WTC11 (cell line): ENCODE measurements around the gene RAMP3.

ENCODE experiments used
- FOXJ3 ChIP-seq: sonication (generic); formaldehyde crosslinking; IDR thresholded peaks from 2 replicates; pipeline ENCODE4 v1.9.0; 2021; ENCODE audit warnings: missing genetic modification reagents, mild to moderate bottlenecking, borderline replicate concordance
- FOXP1 ChIP-seq: sonication (generic); formaldehyde crosslinking; IDR thresholded peaks from 2 replicates; pipeline ENCODE4 v1.8.0; 2022; ENCODE audit warnings: missing genetic modification reagents, mild to moderate bottlenecking, moderate library complexity, borderline replicate concordance
- NR2C2 ChIP-seq: sonication (generic); formaldehyde crosslinking; IDR thresholded peaks from 2 replicates; pipeline ENCODE4 v1.8.0; 2022; ENCODE audit warnings: mild to moderate bottlenecking, missing genetic modification reagents
- TEAD4 ChIP-seq: sonication (generic); formaldehyde crosslinking; IDR thresholded peaks from 2 replicates; pipeline ENCODE4 v1.8.0; 2022; ENCODE audit warnings: mild to moderate bottlenecking, missing genetic modification reagents
- ZNF121 ChIP-seq: sonication (generic); formaldehyde crosslinking; IDR thresholded peaks from 2 replicates; pipeline ENCODE4 v1.8.0; 2023; ENCODE audit warnings: missing genetic modification reagents
- TF ChIP-seq, protein P1 (sequence below): fragments of 200-600 bp; IDR thresholded peaks from 2 replicates; pipeline ENCODE4 v1.8.0; 2022; ENCODE audit warnings: antibody characterized with exemption
- TF ChIP-seq, protein P2 (sequence below): sonication (generic); formaldehyde crosslinking; IDR thresholded peaks from 2 replicates; pipeline ENCODE4 v1.8.1; 2022; ENCODE audit warnings: mild to moderate bottlenecking, missing genetic modification reagents, moderate library complexity, borderline replicate concordance
- TF ChIP-seq, protein P3 (sequence below): sonication (generic); formaldehyde crosslinking; IDR thresholded peaks from 2 replicates; pipeline ENCODE4 v1.8.1; 2022; ENCODE audit warnings: low read depth, missing genetic modification reagents, borderline replicate concordance
- TF ChIP-seq, protein P4 (sequence below): sonication (generic); formaldehyde crosslinking; IDR thresholded peaks from 2 replicates; pipeline ENCODE4 v1.8.1; 2022; ENCODE audit warnings: low read depth, mild to moderate bottlenecking, moderate library complexity, missing genetic modification reagents, borderline replicate concordance
- TF ChIP-seq, protein P5 (sequence below): sonication (generic); formaldehyde crosslinking; IDR thresholded peaks from 2 replicates; pipeline ENCODE4 v1.8.1; 2023; ENCODE audit warnings: mild to moderate bottlenecking, missing genetic modification reagents, borderline replicate concordance
- TF ChIP-seq, protein P6 (sequence below): sonication (generic); formaldehyde crosslinking; IDR thresholded peaks from 2 replicates; pipeline ENCODE4 v1.8.1; 2023; ENCODE audit warnings: mild to moderate bottlenecking, missing genetic modification reagents
- TF ChIP-seq, protein P7 (sequence below): sonication (generic); formaldehyde crosslinking; IDR thresholded peaks from 2 replicates; pipeline ENCODE4 v1.8.1; 2023; ENCODE audit warnings: mild to moderate bottlenecking, missing genetic modification reagents, moderate library complexity

GRCh38 chr7:45212606-45213005, 55.0 kb downstream of the RAMP3 start:
- TF ChIP-seq, protein P1, sequence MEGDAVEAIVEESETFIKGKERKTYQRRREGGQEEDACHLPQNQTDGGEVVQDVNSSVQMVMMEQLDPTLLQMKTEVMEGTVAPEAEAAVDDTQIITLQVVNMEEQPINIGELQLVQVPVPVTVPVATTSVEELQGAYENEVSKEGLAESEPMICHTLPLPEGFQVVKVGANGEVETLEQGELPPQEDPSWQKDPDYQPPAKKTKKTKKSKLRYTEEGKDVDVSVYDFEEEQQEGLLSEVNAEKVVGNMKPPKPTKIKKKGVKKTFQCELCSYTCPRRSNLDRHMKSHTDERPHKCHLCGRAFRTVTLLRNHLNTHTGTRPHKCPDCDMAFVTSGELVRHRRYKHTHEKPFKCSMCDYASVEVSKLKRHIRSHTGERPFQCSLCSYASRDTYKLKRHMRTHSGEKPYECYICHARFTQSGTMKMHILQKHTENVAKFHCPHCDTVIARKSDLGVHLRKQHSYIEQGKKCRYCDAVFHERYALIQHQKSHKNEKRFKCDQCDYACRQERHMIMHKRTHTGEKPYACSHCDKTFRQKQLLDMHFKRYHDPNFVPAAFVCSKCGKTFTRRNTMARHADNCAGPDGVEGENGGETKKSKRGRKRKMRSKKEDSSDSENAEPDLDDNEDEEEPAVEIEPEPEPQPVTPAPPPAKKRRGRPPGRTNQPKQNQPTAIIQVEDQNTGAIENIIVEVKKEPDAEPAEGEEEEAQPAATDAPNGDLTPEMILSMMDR: no peak
- TF ChIP-seq, protein P2, sequence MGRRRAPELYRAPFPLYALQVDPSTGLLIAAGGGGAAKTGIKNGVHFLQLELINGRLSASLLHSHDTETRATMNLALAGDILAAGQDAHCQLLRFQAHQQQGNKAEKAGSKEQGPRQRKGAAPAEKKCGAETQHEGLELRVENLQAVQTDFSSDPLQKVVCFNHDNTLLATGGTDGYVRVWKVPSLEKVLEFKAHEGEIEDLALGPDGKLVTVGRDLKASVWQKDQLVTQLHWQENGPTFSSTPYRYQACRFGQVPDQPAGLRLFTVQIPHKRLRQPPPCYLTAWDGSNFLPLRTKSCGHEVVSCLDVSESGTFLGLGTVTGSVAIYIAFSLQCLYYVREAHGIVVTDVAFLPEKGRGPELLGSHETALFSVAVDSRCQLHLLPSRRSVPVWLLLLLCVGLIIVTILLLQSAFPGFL (CRISPR knock-in tag): no peak
- TF ChIP-seq FOXJ3 (no peak), FOXP1 (no peak), NR2C2 (CRISPR knock-in tag) (no peak), TEAD4 (CRISPR knock-in tag) (no peak), ZNF121 (no peak)
- TF ChIP-seq, protein P3, sequence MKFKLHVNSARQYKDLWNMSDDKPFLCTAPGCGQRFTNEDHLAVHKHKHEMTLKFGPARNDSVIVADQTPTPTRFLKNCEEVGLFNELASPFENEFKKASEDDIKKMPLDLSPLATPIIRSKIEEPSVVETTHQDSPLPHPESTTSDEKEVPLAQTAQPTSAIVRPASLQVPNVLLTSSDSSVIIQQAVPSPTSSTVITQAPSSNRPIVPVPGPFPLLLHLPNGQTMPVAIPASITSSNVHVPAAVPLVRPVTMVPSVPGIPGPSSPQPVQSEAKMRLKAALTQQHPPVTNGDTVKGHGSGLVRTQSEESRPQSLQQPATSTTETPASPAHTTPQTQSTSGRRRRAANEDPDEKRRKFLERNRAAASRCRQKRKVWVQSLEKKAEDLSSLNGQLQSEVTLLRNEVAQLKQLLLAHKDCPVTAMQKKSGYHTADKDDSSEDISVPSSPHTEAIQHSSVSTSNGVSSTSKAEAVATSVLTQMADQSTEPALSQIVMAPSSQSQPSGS (CRISPR knock-in tag): no peak
- TF ChIP-seq, protein P4, sequence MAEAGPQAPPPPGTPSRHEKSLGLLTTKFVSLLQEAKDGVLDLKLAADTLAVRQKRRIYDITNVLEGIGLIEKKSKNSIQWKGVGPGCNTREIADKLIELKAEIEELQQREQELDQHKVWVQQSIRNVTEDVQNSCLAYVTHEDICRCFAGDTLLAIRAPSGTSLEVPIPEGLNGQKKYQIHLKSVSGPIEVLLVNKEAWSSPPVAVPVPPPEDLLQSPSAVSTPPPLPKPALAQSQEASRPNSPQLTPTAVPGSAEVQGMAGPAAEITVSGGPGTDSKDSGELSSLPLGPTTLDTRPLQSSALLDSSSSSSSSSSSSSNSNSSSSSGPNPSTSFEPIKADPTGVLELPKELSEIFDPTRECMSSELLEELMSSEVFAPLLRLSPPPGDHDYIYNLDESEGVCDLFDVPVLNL (CRISPR knock-in tag): no peak
- TF ChIP-seq, protein P5, sequence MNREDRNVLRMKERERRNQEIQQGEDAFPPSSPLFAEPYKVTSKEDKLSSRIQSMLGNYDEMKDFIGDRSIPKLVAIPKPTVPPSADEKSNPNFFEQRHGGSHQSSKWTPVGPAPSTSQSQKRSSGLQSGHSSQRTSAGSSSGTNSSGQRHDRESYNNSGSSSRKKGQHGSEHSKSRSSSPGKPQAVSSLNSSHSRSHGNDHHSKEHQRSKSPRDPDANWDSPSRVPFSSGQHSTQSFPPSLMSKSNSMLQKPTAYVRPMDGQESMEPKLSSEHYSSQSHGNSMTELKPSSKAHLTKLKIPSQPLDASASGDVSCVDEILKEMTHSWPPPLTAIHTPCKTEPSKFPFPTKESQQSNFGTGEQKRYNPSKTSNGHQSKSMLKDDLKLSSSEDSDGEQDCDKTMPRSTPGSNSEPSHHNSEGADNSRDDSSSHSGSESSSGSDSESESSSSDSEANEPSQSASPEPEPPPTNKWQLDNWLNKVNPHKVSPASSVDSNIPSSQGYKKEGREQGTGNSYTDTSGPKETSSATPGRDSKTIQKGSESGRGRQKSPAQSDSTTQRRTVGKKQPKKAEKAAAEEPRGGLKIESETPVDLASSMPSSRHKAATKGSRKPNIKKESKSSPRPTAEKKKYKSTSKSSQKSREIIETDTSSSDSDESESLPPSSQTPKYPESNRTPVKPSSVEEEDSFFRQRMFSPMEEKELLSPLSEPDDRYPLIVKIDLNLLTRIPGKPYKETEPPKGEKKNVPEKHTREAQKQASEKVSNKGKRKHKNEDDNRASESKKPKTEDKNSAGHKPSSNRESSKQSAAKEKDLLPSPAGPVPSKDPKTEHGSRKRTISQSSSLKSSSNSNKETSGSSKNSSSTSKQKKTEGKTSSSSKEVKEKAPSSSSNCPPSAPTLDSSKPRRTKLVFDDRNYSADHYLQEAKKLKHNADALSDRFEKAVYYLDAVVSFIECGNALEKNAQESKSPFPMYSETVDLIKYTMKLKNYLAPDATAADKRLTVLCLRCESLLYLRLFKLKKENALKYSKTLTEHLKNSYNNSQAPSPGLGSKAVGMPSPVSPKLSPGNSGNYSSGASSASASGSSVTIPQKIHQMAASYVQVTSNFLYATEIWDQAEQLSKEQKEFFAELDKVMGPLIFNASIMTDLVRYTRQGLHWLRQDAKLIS (CRISPR knock-in tag): no peak
- TF ChIP-seq, protein P6, sequence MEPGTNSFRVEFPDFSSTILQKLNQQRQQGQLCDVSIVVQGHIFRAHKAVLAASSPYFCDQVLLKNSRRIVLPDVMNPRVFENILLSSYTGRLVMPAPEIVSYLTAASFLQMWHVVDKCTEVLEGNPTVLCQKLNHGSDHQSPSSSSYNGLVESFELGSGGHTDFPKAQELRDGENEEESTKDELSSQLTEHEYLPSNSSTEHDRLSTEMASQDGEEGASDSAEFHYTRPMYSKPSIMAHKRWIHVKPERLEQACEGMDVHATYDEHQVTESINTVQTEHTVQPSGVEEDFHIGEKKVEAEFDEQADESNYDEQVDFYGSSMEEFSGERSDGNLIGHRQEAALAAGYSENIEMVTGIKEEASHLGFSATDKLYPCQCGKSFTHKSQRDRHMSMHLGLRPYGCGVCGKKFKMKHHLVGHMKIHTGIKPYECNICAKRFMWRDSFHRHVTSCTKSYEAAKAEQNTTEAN (CRISPR knock-in tag): no peak
- TF ChIP-seq, protein P7, sequence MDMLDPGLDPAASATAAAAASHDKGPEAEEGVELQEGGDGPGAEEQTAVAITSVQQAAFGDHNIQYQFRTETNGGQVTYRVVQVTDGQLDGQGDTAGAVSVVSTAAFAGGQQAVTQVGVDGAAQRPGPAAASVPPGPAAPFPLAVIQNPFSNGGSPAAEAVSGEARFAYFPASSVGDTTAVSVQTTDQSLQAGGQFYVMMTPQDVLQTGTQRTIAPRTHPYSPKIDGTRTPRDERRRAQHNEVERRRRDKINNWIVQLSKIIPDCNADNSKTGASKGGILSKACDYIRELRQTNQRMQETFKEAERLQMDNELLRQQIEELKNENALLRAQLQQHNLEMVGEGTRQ (CRISPR knock-in tag): no peak
